ENCODE data around the gene MEMO1.

The MEMO1 gene

DNA sequence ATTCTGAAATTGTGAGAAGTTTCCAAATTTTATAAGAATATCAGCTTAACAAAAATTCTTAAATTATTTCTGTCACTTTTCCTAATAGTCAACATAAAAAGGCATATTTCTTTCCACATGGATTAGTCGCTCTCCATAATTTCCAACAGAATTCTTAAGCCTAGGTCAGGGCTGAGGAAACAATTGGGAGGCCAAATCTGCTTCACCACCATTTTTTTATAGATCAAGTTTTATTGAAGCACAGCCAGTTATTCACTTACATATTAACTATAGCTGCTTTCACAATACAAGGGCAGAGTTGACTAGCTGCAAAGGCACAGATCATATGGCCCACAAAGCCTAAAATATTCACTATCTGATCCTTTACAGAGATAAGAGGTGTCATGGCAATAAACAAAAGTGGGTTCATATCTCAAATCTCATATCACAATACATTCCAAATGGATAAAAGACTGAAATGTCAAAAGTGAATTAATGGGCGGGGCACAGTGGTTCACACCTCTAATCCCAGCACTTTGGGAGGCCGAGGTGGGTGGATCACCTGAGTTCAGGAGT, 18.7 kb downstream of the MEMO1 start:
- TF ChIP-seq POLR2AphosphoS5 (IDR thresholded peaks at IDR 0.05; ENCODE audit: low read depth, low read length): no peak
- no peak for TF ChIP-seq POLR2A (IDR thresholded peaks at IDR 0.05; ENCODE audit: low read depth, low read length)
- TF ChIP-seq TAF1 (IDR thresholded peaks at IDR 0.05; ENCODE audit: borderline replicate concordance, low read depth, low read length): no peak
- no peak for FAIRE-seq
- no peak for DNase-seq (ENCODE audit: insufficient read length)

DNA sequence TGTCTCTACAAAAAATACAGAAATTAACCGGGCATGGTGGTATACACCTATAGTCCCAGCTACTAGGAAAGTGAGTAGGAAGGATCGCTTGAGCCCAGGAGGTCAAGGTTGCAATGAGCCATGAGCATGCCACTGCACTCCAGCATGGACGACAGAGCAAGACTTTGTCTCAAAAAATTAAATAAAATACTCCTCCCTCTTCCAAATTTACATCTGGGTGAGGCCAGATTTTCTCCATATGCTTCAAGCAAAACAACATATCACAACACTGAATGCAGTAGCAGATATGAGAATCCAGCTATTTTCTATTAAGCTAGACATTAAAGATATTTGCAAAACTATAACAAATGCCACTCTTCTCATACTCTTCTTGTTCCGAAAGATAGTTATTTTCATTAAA, 20.9 kb downstream of the MEMO1 start:
- DNase-seq (ENCODE audit: insufficient read length) (no peak), FAIRE-seq (no peak)
- TF ChIP-seq POLR2A (IDR thresholded peaks at IDR 0.05; ENCODE audit: low read depth, low read length) (no peak), TAF1 (IDR thresholded peaks at IDR 0.05; ENCODE audit: borderline replicate concordance, low read depth, low read length) (no peak), POLR2AphosphoS5 (IDR thresholded peaks at IDR 0.05; ENCODE audit: low read depth, low read length) (no peak)

DNA sequence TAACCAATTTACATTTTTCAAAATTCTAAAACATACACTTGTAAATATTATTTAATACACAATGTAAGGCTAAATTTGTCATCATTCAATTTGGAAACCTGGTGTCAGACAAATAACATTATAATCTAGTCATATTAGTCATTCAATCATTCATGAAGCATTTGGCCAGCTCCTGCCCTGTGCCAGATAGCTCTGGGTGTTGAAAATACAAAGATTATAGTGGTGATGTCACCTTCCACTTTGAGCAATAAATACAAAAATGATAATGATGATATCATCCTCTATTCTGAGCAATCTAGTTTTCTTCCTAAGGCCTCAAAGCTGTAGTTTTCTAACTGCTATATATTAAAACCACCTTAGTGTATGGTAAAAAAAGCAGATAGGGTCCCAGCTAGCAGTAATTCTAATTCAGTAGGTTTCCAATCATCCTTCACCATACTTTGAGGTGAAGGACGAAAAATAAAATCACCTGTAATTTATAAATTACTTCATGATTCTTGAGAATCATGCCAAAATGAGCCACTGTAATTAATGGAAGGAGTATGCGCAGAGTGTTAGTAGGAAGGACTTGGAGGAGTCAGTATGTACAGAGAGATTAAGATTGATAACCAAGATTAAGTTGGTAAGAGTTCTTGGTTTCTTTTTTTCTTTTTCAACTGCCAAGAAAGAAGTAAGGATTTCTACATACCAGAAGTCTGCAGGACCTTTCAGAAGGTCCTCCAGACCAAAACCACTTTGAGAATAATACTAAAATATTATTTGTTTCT, 23.2 kb downstream of the MEMO1 start:
- DNase-seq (ENCODE audit: insufficient read length) (no peak), FAIRE-seq (no peak)
- TF ChIP-seq POLR2A (IDR thresholded peaks at IDR 0.05; ENCODE audit: low read depth, low read length) (no peak), POLR2AphosphoS5 (IDR thresholded peaks at IDR 0.05; ENCODE audit: low read depth, low read length) (no peak), TAF1 (IDR thresholded peaks at IDR 0.05; ENCODE audit: borderline replicate concordance, low read depth, low read length) (no peak)

DNA sequence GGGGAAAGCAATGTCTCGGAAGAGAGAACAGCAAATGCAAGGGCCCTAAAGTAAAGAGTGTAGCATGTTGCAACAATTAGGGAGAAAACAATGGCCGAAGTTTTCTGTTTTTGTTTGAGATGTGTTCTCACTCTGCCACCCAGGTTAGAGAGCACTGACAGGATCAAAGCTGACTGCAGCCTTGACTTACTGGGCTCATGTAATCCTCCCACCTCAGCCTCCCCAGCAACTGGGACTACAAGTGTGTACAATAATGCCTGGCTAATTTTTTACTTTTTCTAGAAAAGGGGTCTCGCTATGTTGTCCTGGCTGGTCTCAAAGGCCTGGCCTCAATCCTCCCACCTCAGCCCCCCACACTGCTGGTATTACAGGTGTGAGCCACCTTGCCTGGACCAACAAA, 23.9 kb downstream of the MEMO1 start:
- no peak for TF ChIP-seq POLR2A (IDR thresholded peaks at IDR 0.05; ENCODE audit: low read depth, low read length)
- FAIRE-seq (peak; percentile 38), DNase-seq (ENCODE audit: insufficient read length) (no peak)

DNA sequence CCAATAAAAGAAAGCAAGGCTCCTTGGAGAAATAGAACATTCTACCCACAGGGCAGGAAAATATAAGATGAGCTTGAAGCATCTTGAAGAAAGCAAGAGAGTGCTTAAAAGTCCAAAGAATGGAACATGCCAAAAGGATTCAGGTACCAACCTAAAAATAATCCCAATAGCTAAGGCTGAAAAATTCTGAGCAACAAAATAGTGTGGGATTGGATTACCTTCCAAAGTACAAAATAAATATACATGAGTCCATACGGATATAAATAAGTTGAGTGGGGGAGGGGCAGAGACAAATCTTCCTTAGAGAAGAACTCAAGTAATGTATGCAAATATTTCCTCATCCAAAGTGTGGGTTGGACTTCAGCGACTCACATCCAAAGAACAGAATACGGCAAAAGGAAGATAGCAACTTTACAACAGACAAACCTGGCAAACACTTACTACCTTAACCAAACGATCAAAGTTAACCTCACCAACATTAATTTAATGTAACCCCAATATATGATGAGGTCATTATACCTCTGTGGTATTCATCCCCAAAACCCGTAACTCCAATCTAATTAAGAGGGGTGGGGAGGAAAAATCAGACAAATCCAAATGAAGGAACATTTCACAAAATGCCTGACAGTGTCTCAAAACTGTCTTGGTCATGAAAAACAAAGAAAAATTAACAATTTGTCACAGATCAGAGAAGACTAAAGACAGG, 26.9 kb downstream of the MEMO1 start:
- FAIRE-seq (peak; percentile 5), DNase-seq (ENCODE audit: insufficient read length) (no peak)
- no peak for TF ChIP-seq POLR2A (IDR thresholded peaks at IDR 0.05; ENCODE audit: low read depth, low read length)
- no peak for TF ChIP-seq TAF1 (IDR thresholded peaks at IDR 0.05; ENCODE audit: borderline replicate concordance, low read depth, low read length)
- no peak for TF ChIP-seq POLR2AphosphoS5 (IDR thresholded peaks at IDR 0.05; ENCODE audit: low read depth, low read length)

DNA sequence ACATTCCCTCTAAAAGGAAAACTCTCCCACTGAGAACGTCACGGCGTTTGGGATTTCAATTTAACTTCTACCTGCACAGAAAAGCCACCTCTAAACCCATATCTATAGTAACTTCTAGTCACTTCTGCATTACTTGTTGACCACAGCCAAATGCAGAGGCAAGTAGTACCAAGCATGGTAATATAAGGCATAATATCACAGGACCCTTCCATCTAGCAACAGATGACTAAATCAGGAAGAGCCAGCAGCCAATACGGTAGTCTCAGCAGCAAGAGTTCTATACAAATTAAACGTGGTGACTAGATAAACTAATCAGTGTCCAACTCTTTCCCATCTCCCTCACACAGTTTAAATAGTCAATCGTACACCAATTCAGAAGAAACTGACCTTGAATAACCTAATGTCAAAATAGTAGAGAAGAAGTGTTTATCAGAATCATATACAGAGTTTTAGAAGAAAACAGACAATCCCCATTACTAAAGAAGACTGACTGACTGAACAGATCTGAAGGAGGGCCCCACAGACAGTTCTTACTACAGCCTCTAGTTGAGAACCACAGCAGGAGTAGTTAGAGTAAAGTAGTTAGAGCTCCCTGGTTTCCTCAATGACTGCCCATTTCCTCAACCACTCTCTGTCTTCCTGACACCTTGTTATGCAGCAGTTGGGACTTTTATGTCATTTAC, 30.0 kb downstream of the MEMO1 start:
- TF ChIP-seq POLR2AphosphoS5 (IDR thresholded peaks at IDR 0.05; ENCODE audit: low read depth, low read length): no peak
- 0 out of 2 replicates have a peak, but pooled peaks have one; percentile 20 for TF ChIP-seq POLR2A (IDR thresholded peaks at IDR 0.05; ENCODE audit: low read depth, low read length)
- DNase-seq (ENCODE audit: insufficient read length): peak; percentile 34
- FAIRE-seq: peak; percentile 88

DNA sequence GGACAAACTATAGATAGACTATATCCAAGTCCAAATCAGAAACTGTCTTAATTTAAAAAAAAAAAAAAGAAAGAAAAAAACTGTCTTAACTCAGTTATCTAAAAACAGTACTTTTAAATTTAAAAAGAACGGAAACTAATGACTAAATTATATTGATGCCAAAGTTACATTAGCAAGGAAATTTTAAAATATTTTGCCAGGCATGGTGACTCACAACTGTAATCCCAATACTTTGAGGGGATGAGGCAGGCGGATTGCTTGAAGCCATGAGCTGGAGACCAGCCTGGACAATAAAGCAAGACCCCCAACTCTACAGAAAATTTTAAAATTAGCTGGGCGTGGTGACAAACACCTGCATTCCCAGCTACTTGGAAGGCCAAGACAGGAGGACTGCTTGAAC, 30.9 kb downstream of the MEMO1 start:
- TF ChIP-seq TAF1 (IDR thresholded peaks at IDR 0.05; ENCODE audit: borderline replicate concordance, low read depth, low read length) (no peak), POLR2A (IDR thresholded peaks at IDR 0.05; ENCODE audit: low read depth, low read length) (no peak), POLR2AphosphoS5 (IDR thresholded peaks at IDR 0.05; ENCODE audit: low read depth, low read length) (no peak)
- no peak for FAIRE-seq
- DNase-seq (ENCODE audit: insufficient read length): no peak

DNA sequence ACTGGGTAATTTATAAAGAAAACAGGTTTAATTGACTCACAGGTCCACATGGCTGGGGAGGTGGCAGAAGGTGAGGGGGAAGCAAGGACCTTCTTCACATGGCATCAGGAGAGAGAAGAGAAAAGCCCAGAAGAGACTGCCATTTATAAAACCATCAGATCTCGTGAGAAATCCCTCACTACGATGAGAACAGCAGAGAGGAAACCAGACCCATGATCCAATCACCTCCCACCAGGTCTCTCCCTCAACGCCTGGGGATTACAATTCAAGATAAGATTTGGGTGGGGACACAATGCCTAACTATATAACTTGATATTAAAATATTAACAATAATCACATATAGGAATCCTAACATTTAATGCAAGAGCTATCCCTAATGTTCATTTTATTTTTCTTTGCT, 31.8 kb downstream of the MEMO1 start:
- TF ChIP-seq POLR2A (IDR thresholded peaks at IDR 0.05; ENCODE audit: low read depth, low read length) (no peak), TAF1 (IDR thresholded peaks at IDR 0.05; ENCODE audit: borderline replicate concordance, low read depth, low read length) (no peak), POLR2AphosphoS5 (IDR thresholded peaks at IDR 0.05; ENCODE audit: low read depth, low read length) (no peak)
- FAIRE-seq (no peak), DNase-seq (ENCODE audit: insufficient read length) (no peak)

DNA sequence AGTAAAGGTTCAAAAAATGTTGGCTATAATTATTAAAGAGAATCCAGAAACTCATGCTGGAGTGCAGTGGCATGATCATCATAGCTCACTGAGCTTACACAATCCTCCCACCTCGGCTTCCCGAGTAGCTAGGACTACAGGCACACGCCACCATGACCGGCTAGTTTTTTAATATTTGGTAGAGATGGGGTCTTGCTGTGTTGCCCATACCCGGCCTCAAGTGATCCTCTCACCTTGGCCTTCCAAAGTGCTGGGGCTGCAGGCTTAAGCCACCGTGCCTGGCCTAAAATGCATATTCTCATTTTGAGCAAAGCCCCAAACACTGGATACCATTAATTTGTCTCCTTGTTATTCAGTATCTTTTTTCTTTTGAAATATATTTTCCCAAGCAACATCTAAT, 32.4 kb downstream of the MEMO1 start:
- FAIRE-seq (no peak), DNase-seq (ENCODE audit: insufficient read length) (no peak)
- TF ChIP-seq POLR2A (IDR thresholded peaks at IDR 0.05; ENCODE audit: low read depth, low read length) (no peak), POLR2AphosphoS5 (IDR thresholded peaks at IDR 0.05; ENCODE audit: low read depth, low read length) (no peak), TAF1 (IDR thresholded peaks at IDR 0.05; ENCODE audit: borderline replicate concordance, low read depth, low read length) (no peak)

DNA sequence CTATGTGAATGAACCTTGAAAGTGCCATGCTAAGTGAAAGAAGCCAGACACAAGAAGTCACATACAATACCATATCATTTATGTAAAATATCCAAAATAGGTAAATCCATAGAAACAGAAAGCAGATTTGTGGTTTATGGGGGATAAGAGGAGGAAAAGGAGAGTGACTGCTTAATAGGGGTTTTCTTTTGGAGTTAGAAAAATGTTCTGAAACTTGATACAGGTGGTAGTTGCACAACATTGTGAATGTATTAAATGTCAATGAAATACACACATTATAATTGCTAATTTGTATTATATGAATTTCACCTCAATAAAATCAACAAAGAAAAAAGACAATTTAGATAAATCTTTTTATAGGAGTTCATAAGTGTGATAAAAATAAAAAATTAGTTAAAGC, 37.1 kb downstream of the MEMO1 start:
- FAIRE-seq: no peak
- DNase-seq (ENCODE audit: insufficient read length): no peak
- TF ChIP-seq TAF1 (IDR thresholded peaks at IDR 0.05; ENCODE audit: borderline replicate concordance, low read depth, low read length) (no peak), POLR2AphosphoS5 (IDR thresholded peaks at IDR 0.05; ENCODE audit: low read depth, low read length) (no peak), POLR2A (IDR thresholded peaks at IDR 0.05; ENCODE audit: low read depth, low read length) (no peak)

DNA sequence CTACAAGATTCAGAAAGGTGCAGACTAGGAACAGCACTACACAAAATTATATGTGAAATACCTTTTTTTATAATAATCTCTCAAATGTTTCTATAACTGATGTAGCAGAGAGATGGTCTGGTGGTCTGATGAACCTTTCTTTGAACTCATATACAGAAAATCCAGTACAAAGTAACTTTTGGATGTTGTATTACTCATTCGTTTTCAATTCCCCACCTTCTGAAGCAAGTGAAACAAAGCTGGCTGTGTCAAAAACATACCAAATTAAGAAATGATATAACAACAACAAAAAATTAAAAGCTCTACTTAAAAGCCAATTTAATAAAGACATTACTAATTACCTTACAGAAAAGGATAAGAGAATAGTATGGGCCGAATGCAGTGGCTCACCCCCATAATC, 38.7 kb downstream of the MEMO1 start:
- FAIRE-seq: peak; percentile 36
- DNase-seq (ENCODE audit: insufficient read length): no peak

More for the DNA sequence above, 38.7 kb downstream of the MEMO1 start:
- no peak for TF ChIP-seq POLR2A (IDR thresholded peaks at IDR 0.05; ENCODE audit: low read depth, low read length)
- no peak for TF ChIP-seq TAF1 (IDR thresholded peaks at IDR 0.05; ENCODE audit: borderline replicate concordance, low read depth, low read length)
- no peak for TF ChIP-seq POLR2AphosphoS5 (IDR thresholded peaks at IDR 0.05; ENCODE audit: low read depth, low read length)
